Adrenal gland (tissue), 5 donors: Measurements from ENCODE around the gene APBA2.

Experiments
- POLR2A ChIP-seq, 2 donors: fragments of 450-650 bp; IDR thresholded peaks; one replicate each; pipeline ENCODE4 v1.6.1; 2017; ENCODE audit warnings: antibody characterized with exemption in 2 of 2, mild to moderate bottlenecking in 2 of 2, moderate library complexity in 1 of 2
- TF ChIP-seq, protein P1 (sequence below), 6 experiments: fragments of 450-650 bp in 4 of 6; fragments of 200-600 bp in 2 of 6; sonication (generic) in 1 of 6; IDR thresholded peaks; 1 replicate in 5 of 6; 2 replicates in 1 of 6; pipeline versions ENCODE4 v1.5.1 to v1.8.0; 2016 to 2021; ENCODE audit warnings: antibody characterized with exemption in 6 of 6, mild to moderate bottlenecking in 2 of 6, moderate library complexity in 1 of 6
- donor health status: DM: no; HTN: no; CAD: no.

DNA sequence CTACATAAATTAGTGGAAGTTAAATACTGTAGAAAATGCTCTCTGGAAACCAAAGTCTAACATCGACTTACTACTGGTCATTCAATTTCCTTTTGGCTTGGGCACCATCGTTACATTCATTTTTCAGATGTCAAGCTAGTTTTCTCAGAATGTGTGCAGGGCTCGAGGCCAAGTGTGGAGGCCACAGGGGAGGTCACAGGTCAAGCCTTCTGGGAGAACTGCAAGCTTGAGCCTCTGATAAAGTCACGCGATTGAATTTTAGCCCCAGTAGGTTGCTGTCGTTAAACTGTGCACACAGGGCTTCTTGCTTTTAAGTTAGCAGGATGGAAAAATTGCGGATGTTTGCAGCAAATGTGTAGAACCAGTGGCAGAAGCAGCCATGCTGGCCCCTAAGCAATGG is 182.2 kb downstream of the APBA2 start:
- TF ChIP-seq, protein P1, sequence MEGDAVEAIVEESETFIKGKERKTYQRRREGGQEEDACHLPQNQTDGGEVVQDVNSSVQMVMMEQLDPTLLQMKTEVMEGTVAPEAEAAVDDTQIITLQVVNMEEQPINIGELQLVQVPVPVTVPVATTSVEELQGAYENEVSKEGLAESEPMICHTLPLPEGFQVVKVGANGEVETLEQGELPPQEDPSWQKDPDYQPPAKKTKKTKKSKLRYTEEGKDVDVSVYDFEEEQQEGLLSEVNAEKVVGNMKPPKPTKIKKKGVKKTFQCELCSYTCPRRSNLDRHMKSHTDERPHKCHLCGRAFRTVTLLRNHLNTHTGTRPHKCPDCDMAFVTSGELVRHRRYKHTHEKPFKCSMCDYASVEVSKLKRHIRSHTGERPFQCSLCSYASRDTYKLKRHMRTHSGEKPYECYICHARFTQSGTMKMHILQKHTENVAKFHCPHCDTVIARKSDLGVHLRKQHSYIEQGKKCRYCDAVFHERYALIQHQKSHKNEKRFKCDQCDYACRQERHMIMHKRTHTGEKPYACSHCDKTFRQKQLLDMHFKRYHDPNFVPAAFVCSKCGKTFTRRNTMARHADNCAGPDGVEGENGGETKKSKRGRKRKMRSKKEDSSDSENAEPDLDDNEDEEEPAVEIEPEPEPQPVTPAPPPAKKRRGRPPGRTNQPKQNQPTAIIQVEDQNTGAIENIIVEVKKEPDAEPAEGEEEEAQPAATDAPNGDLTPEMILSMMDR (IDR thresholded peaks at IDR 0.05): no peak
- no peak for TF ChIP-seq POLR2A (IDR thresholded peaks at IDR 0.05)
